GM12878 (cell line): ENCODE results near the gene TCF12. TPM values are rescaled to one million over a fixed set of nuclear protein-coding genes. Genes with fewer than 3 reads are reported as not detected.

Source experiments
- ATAC-seq: fragments of 200-7000 bp; cut with Tn5 transposase; 3 replicates; pipeline ENCODE4 v1.9.1; 2020; ENCODE audit warnings: mild to moderate bottlenecking, moderate library complexity
- BruUV-seq: library from RNA; stranded (reverse); fragments of 400-500 nt; replicated peaks from 2 replicates; lab custom pipeline; 2021; lab: Mats Ljungman, UMichigan
- CTCF ChIA-PET: fragments of 300-600 bp; sonication (Branson Sonifier 250); formaldehyde crosslinking; extraction: SDS; loops from one replicate; lab custom pipeline; 2021; ENCODE audit warnings: inconsistent platforms; lab: Yijun Ruan, JAX
- POLR2A ChIA-PET: fragments of 350-600 bp; formaldehyde crosslinking; extraction: SDS; loops from one replicate; lab custom pipeline; 2021; ENCODE audit warnings: inconsistent platforms; lab: Charles Lee
- RAD21 ChIA-PET: fragments of 300-600 bp; sonication (Branson Sonifier 250); formaldehyde crosslinking; loops from one replicate; lab custom pipeline; 2023; ENCODE audit warnings: antibody characterized with exemption; ENCODE audit not compliant: unreplicated experiment; lab: Charles Lee
- SMC1A ChIA-PET: fragments of 300-600 bp; sonication (Branson Sonifier 250); formaldehyde crosslinking; loops from one replicate; lab custom pipeline; 2023; ENCODE audit not compliant: unreplicated experiment, uncharacterized antibody; lab: Charles Lee
- DNase-seq: peaks from one replicate; pipeline ENCODE4 v3.0.0-alpha.2; 2011; ENCODE audit warnings: low read depth, low spot score
- FAIRE-seq: peaks from 3 replicates; lab custom pipeline; 2011; peaks lifted over from hg19 to GRCh38; lab: Jason Lieb, UNC
- H2AFZ ChIP-seq: 2 replicates; pipeline ENCODE4 v1.6.0; 2011; ENCODE audit warnings: low read depth, low read length, control low read depth; ENCODE audit not compliant: control insufficient read depth
- H3K27ac ChIP-seq: 2 replicates; pipeline ENCODE4 v1.5.1; 2011; ENCODE audit warnings: control low read depth; ENCODE audit not compliant: control insufficient read depth, insufficient read depth
- H3K27me3 ChIP-seq, 2 experiments: replicated peaks in 1 of 2; 2 replicates each; pipeline versions ENCODE4 v1.6.0 to v1.6.1; 2011; ENCODE audit warnings: low read length in 1 of 2; ENCODE audit not compliant: control insufficient read depth in 2 of 2, insufficient read depth in 2 of 2
- H3K36me3 ChIP-seq, 2 experiments: 2 replicates each; pipeline ENCODE4 v1.5.1; 2011; ENCODE audit warnings: low read length in 1 of 2; ENCODE audit not compliant: control insufficient read depth in 2 of 2, insufficient read depth in 2 of 2
- H3K4me1 ChIP-seq: 2 replicates; pipeline ENCODE4 v1.6.1; 2011; ENCODE audit warnings: mild to moderate bottlenecking, low read length, moderate library complexity, mixed read lengths; ENCODE audit not compliant: control insufficient read depth, insufficient read depth
- H3K4me2 ChIP-seq: 2 replicates; pipeline ENCODE4 v1.6.0; 2011; ENCODE audit warnings: control low read depth; ENCODE audit not compliant: control insufficient read depth, insufficient read depth
- H3K4me3 ChIP-seq: fragments of 200-600 bp; sonication (generic); 2 replicates; pipeline ENCODE4 v1.5.1; 2016
- H3K79me2 ChIP-seq: 2 replicates; pipeline ENCODE4 v1.6.0; 2011; ENCODE audit warnings: low read length; ENCODE audit not compliant: control insufficient read depth, insufficient read depth
- H3K9ac ChIP-seq: 2 replicates; pipeline ENCODE4 v1.8.0; 2011; ENCODE audit warnings: low read length, control low read depth, mixed read lengths; ENCODE audit not compliant: control insufficient read depth, insufficient read depth
- H3K9me3 ChIP-seq: replicated peaks from 3 replicates; pipeline ENCODE4 v1.5.1; 2011; ENCODE audit warnings: mild to moderate bottlenecking, low read length; ENCODE audit not compliant: control insufficient read depth, insufficient read depth
- H4K20me1 ChIP-seq: 2 replicates; pipeline ENCODE4 v1.6.0; 2011; ENCODE audit not compliant: control insufficient read depth, insufficient read depth
- BHLHE40 ChIP-seq, 2 experiments: fragments of 450-650 bp in 1 of 2; IDR thresholded peaks; 2 replicates each; pipeline ENCODE4 v1.6.1; 2011 to 2017; ENCODE audit warnings: low read depth in 2 of 2, borderline replicate concordance in 1 of 2, improper control_type of control experiment in 1 of 2, low read length in 1 of 2, mild to moderate bottlenecking in 1 of 2
- BRCA1 ChIP-seq: IDR thresholded peaks from 2 replicates; pipeline ENCODE4 v1.6.1; 2011; ENCODE audit warnings: low read depth, low read length, improper control_type of control experiment
- DPF2 ChIP-seq: fragments of 450-650 bp; IDR thresholded peaks from 2 replicates; pipeline ENCODE4 v1.6.1; 2017; ENCODE audit warnings: mild to moderate bottlenecking
- HDGF ChIP-seq: fragments of 450-650 bp; IDR thresholded peaks from 2 replicates; pipeline ENCODE4 v1.6.1; 2016; ENCODE audit warnings: antibody characterized with exemption
- MTA2 ChIP-seq: fragments of 450-650 bp; IDR thresholded peaks from 2 replicates; pipeline ENCODE4 v1.6.1; 2016; ENCODE audit warnings: low read depth, mild to moderate bottlenecking, moderate library complexity
- PAX5 ChIP-seq: IDR thresholded peaks from 2 replicates; pipeline ENCODE4 v1.6.1; 2011; ENCODE audit warnings: low read depth, low read length, borderline replicate concordance
- PML ChIP-seq: IDR thresholded peaks from 2 replicates; pipeline ENCODE4 v1.6.1; 2012; ENCODE audit warnings: low read length, inconsistent platforms
- SIN3A ChIP-seq: IDR thresholded peaks from 2 replicates; pipeline ENCODE4 v1.6.1; 2012; ENCODE audit warnings: low read depth, low read length, improper control_type of control experiment
- TARDBP ChIP-seq: IDR thresholded peaks from 2 replicates; pipeline ENCODE4 v1.6.1; 2016; ENCODE audit warnings: borderline replicate concordance
- TCF3 ChIP-seq: IDR thresholded peaks from 2 replicates; pipeline ENCODE4 v1.6.1; 2012; ENCODE audit warnings: low read depth, mild to moderate bottlenecking, low read length, borderline replicate concordance; ENCODE audit not compliant: insufficient read depth
- ZNF384 ChIP-seq: IDR thresholded peaks from 2 replicates; pipeline ENCODE4 v1.6.1; 2012; ENCODE audit warnings: low read depth, mild to moderate bottlenecking, low read length, improper control_type of control experiment, borderline replicate concordance
- ZZZ3 ChIP-seq: IDR thresholded peaks from 2 replicates; pipeline ENCODE4 v1.6.1; 2011; ENCODE audit warnings: low read depth; ENCODE audit not compliant: control insufficient read depth, insufficient read length
- WGBS: methylation state at CpG from one replicate; pipeline ENCODE4 v1.1.6; 2016; ENCODE audit warnings: low lambda C conversion rate; ENCODE audit not compliant: insufficient replicate concordance, insufficient coverage; ENCODE audit errors: missing lambda C conversion rate; 5-methylcytosine and 5-hydroxymethylcytosine counted together
- in situ Hi-C: fragments of 300-500 bp; cut with MboI; formaldehyde crosslinking; loops from 9 replicates; pipeline ENCODE4 v1.14.3; 2018; ENCODE audit warnings: mixed read lengths
- intact Hi-C: fragments of 100-400 bp; cut with micrococcal nuclease; formaldehyde crosslinking; loops from one replicate; pipeline ENCODE4 v1.14.2; 2022; ENCODE audit not compliant: unreplicated experiment
- polyA plus RNA-seq, 11 experiments: library from polyadenylated mRNA; depleted of rRNA in 4 of 11; unstranded in 6 of 11; stranded (reverse) in 5 of 11; fragments of >200 nt; fragmentation: Nextera tagmentation in 4 of 11; fragmentation: Illumina TruSeq in 1 of 11; extraction: Ambion mirVana in 4 of 11; extraction: Trizol in 1 of 11; gene quantifications; 1 replicate in 1 of 11; 2 replicates in 10 of 11; pipeline versions ENCODE4 v1.2.1 to v1.2.3, GENCODE V29; 2011 to 2016; ENCODE audit warnings: inconsistent platforms in 2 of 11, missing spikeins in 2 of 11, low read depth in 1 of 11
- total RNA-seq, 4 experiments: library from RNA; depleted of rRNA in 3 of 4; stranded (reverse); fragments of >200 nt in 3 of 4; fragmentation: Illumina TruSeq in 1 of 4; extraction: Trizol in 1 of 4; gene quantifications; 2 replicates each; pipeline versions ENCODE4 v1.2.1 to v1.2.3, GENCODE V29; 2013 to 2021
- TF ChIP-seq, protein P1 (sequence below): fragments of 450-650 bp; IDR thresholded peaks from 2 replicates; pipeline ENCODE4 v1.6.1; 2017; ENCODE audit warnings: antibody characterized with exemption, mild to moderate bottlenecking, moderate library complexity

Gene TCF12
- total and polyA plus RNA-seq, 10 of the 15 experiments (the other 5 are each of a cell fraction or from before 2014, with no cell fraction given), result 8.2 to 70.9 (median 49.5) TPM

- intact Hi-C loops, result no loop called here
- CTCF ChIA-PET, result interaction anchor here (1.6 to 1.7 kb wide), 2 partner anchors 11 to 50 kb away, joined by 4 to 5 read pairs; no protein-coding TSS in a partner anchor
- no peak for TF ChIP-seq HDGF
- TF ChIP-seq BHLHE40 (IDR thresholded peaks at IDR 0.05; ENCODE audit: borderline replicate concordance in 1 of 2, low read depth in 2 of 2, low read length in 1 of 2), result no peak
- no peak for TF ChIP-seq ZNF384
- TF ChIP-seq PAX5, result no peak
- TF ChIP-seq, protein P1, sequence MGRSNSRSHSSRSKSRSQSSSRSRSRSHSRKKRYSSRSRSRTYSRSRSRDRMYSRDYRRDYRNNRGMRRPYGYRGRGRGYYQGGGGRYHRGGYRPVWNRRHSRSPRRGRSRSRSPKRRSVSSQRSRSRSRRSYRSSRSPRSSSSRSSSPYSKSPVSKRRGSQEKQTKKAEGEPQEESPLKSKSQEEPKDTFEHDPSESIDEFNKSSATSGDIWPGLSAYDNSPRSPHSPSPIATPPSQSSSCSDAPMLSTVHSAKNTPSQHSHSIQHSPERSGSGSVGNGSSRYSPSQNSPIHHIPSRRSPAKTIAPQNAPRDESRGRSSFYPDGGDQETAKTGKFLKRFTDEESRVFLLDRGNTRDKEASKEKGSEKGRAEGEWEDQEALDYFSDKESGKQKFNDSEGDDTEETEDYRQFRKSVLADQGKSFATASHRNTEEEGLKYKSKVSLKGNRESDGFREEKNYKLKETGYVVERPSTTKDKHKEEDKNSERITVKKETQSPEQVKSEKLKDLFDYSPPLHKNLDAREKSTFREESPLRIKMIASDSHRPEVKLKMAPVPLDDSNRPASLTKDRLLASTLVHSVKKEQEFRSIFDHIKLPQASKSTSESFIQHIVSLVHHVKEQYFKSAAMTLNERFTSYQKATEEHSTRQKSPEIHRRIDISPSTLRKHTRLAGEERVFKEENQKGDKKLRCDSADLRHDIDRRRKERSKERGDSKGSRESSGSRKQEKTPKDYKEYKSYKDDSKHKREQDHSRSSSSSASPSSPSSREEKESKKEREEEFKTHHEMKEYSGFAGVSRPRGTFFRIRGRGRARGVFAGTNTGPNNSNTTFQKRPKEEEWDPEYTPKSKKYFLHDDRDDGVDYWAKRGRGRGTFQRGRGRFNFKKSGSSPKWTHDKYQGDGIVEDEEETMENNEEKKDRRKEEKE, result no peak
- TF ChIP-seq TCF3, result no peak
- TF ChIP-seq MTA2, result no peak
- TF ChIP-seq SIN3A, result no peak
- TF ChIP-seq ZZZ3, result no peak
- TF ChIP-seq PML, result no peak
- TF ChIP-seq DPF2, result no peak
- no peak for TF ChIP-seq TARDBP
- TF ChIP-seq BRCA1, result no peak
- TF ChIP-seq, all 136 proteins: peak for 0
- Histone ChIP-seq H3K4me1 (peaks cover 23% of the 10 kb centered on the region), H3K4me2 (no peak overlapping the region), H2AFZ (no peak overlapping the region), H3K27me3 (no peaks in the 10 kb centered on the region), H3K79me2 (peaks cover 3% of the 10 kb centered on the region), H3K9ac (no peak overlapping the region), H3K36me3 (no peaks in the 10 kb centered on the region; a peak in 1 of 4 replicates), H4K20me1 (no peaks in the 10 kb centered on the region), H3K27ac (no peak overlapping the region), H3K4me3 (no peak overlapping the region), H3K9me3 (peaks cover 4% of the 10 kb centered on the region; the same call in 2 of the 3 replicates)
- no TSS peak for BruUV-seq
- ChIA-PET SMC1A (interaction anchor here (0.7 to 1.1 kb wide), 2 partner anchors 25 kb away, joined by 3 to 6 read pairs; no protein-coding TSS in a partner anchor), POLR2A (no interaction called here), RAD21 (no interaction called here)
- no peak for ATAC-seq
- WGBS, result 96% methylated on average over 1 of the region's 1 CpG
- no peak for DNase-seq
- no peak for FAIRE-seq
- in situ Hi-C loops, result no loop called here
These were observed 178.8 kb downstream of the TCF12 start for GRCh38 chr15:57097246-57097645.
